HEK293 (cell line): Measurements from ENCODE around the gene SKI.
A peak's percentile ranks its signal among the peaks of the same experiment; 100 is the strongest.

Source experiments
- CTCF ChIA-PET: fragments of 350-600 bp; formaldehyde crosslinking; extraction: SDS; loops from one replicate; lab custom pipeline; 2021; ENCODE audit warnings: antibody characterized with exemption; lab: Yijun Ruan, JAX
- POLR2A ChIA-PET: fragments of 300-600 bp; formaldehyde crosslinking; extraction: SDS; loops from one replicate; lab custom pipeline; 2020; ENCODE audit warnings: antibody characterized with exemption, inconsistent platforms; lab: Yijun Ruan, JAX
- H3K27ac ChIP-seq: fragments of 200-500 bp; sonication (Bioruptor generic); 2 replicates; pipeline ENCODE4 v1.5.1; 2014; ENCODE audit warnings: low read depth, low read length, control low read depth, inconsistent platforms; ENCODE audit errors: extremely low read depth
- H3K36me3 ChIP-seq, 2 experiments: fragments of 200-500 bp in 1 of 2; sonication (Bioruptor generic) in 1 of 2; 1 replicate in 1 of 2; 2 replicates in 1 of 2; pipeline ENCODE4 v1.5.1; 2014 to 2017; ENCODE audit warnings: inconsistent platforms in 2 of 2, low read length in 2 of 2; ENCODE audit not compliant: control insufficient read depth in 2 of 2, insufficient read depth in 1 of 2
- H3K4me1 ChIP-seq: fragments of 200-500 bp; sonication (Bioruptor generic); 2 replicates; pipeline ENCODE4 v1.5.1; 2014; ENCODE audit warnings: mild to moderate bottlenecking, low read length, inconsistent platforms; ENCODE audit not compliant: control insufficient read depth, insufficient read depth
- H3K4me3 ChIP-seq: 2 replicates; pipeline ENCODE4 v1.5.1; 2011; ENCODE audit warnings: low read depth, mild to moderate bottlenecking, control low read depth, low read length, moderate library complexity
- H3K9me3 ChIP-seq: fragments of 200-500 bp; sonication (Bioruptor generic); 2 replicates; pipeline ENCODE4 v1.5.1; 2014; ENCODE audit warnings: low read depth, low read length, inconsistent platforms; ENCODE audit not compliant: control insufficient read depth, insufficient read depth
- ELK4 ChIP-seq: IDR thresholded peaks from 2 replicates; pipeline ENCODE4 v1.6.1; 2011; ENCODE audit warnings: mild to moderate bottlenecking, low read depth, low read length, borderline replicate concordance
- FEZF1 ChIP-seq: fragments of 450-650 bp; formaldehyde crosslinking; IDR thresholded peaks from 2 replicates; pipeline ENCODE4 v1.5.1; 2016; ENCODE audit warnings: missing biosample characterization, missing genetic modification characterization
- GLI4 ChIP-seq: fragments of 450-650 bp; formaldehyde crosslinking; IDR thresholded peaks from 2 replicates; pipeline ENCODE4 v1.5.1; 2016; ENCODE audit warnings: missing biosample characterization, missing genetic modification characterization
- GLIS1 ChIP-seq: fragments of 450-650 bp; formaldehyde crosslinking; IDR thresholded peaks from 2 replicates; pipeline ENCODE4 v1.5.1; 2016; ENCODE audit warnings: missing biosample characterization, missing genetic modification characterization
- KLF1 ChIP-seq: fragments of 450-650 bp; formaldehyde crosslinking; IDR thresholded peaks from 2 replicates; pipeline ENCODE4 v1.5.1; 2016; ENCODE audit warnings: missing biosample characterization, missing genetic modification characterization
- KLF16 ChIP-seq: fragments of 450-650 bp; formaldehyde crosslinking; IDR thresholded peaks from 2 replicates; pipeline ENCODE4 v1.5.1; 2017; ENCODE audit warnings: missing biosample characterization, missing genetic modification characterization
- SETDB1 ChIP-seq: IDR thresholded peaks from one replicate; pipeline ENCODE4 v1.6.1; 2017; ENCODE audit warnings: mild to moderate bottlenecking, low read length, moderate library complexity, mixed read lengths; ENCODE audit not compliant: insufficient read length
- SP7 ChIP-seq: fragments of 450-650 bp; formaldehyde crosslinking; IDR thresholded peaks from 2 replicates; pipeline ENCODE4 v1.5.1; 2016; ENCODE audit warnings: missing biosample characterization, missing genetic modification characterization
- ZIC2 ChIP-seq: fragments of 450-650 bp; formaldehyde crosslinking; IDR thresholded peaks from 2 replicates; pipeline ENCODE4 v1.5.1; 2016; ENCODE audit warnings: missing biosample characterization, missing genetic modification characterization
- ZNF133 ChIP-seq: fragments of 450-650 bp; formaldehyde crosslinking; IDR thresholded peaks from 2 replicates; pipeline ENCODE4 v1.5.1; 2016; ENCODE audit warnings: missing biosample characterization, missing genetic modification characterization
- ZNF169 ChIP-seq: fragments of 450-650 bp; formaldehyde crosslinking; IDR thresholded peaks from 2 replicates; pipeline ENCODE4 v1.5.1; 2016; ENCODE audit warnings: missing biosample characterization, missing genetic modification characterization
- ZNF324 ChIP-seq: fragments of 450-650 bp; formaldehyde crosslinking; IDR thresholded peaks from 2 replicates; pipeline ENCODE4 v1.5.1; 2016; ENCODE audit warnings: missing biosample characterization, missing genetic modification characterization
- ZNF341 ChIP-seq: fragments of 450-650 bp; formaldehyde crosslinking; IDR thresholded peaks from 2 replicates; pipeline ENCODE4; 2016; ENCODE audit warnings: low read depth, missing biosample characterization, missing genetic modification characterization
- ZNF600 ChIP-seq: fragments of 450-650 bp; formaldehyde crosslinking; IDR thresholded peaks from 2 replicates; pipeline ENCODE4 v1.5.1; 2016; ENCODE audit warnings: missing biosample characterization, missing genetic modification characterization
- TF ChIP-seq, protein P1 (sequence below): fragments of 450-650 bp; formaldehyde crosslinking; IDR thresholded peaks from 2 replicates; pipeline ENCODE4 v1.5.1; 2016; ENCODE audit warnings: missing biosample characterization, missing genetic modification characterization, borderline replicate concordance

The SKI gene

DNA sequence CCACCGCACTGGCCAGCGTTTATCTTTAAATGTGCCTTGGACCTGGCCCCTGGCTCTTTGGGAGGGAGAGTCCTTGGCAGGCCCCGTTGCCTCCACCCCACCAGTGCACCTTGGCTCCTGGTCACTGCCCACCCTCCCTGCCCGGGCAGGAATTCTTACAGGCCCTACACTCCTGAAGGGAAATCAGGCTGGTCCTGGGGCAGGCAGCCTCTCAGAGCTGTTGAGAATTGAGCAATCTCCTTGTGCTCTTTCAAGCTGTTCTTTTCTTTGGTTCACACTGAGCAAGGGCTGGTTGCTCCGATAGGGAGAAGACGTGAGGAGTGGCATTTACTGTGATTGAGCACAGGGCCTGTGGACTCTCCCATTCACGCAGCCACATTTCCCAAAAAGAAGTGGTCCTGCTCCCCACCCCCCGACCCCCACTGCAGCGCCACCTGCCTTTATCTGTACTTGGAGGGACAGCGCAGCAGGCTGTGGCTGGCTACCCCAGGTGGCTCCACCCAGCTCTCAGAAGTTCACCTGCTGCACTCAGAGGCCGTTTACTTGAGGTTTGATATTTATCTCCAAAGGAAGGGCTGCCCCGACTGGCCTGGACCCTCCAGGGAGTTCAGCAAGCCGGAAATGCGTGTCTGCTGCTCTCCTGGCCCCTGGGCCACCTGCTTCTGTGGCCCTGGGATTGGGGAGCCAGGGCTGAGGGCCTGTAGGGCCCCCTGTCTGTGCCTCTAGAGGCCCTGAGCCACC, 47.8 kb downstream of the SKI start (continued):
- TF ChIP-seq, protein P1, sequence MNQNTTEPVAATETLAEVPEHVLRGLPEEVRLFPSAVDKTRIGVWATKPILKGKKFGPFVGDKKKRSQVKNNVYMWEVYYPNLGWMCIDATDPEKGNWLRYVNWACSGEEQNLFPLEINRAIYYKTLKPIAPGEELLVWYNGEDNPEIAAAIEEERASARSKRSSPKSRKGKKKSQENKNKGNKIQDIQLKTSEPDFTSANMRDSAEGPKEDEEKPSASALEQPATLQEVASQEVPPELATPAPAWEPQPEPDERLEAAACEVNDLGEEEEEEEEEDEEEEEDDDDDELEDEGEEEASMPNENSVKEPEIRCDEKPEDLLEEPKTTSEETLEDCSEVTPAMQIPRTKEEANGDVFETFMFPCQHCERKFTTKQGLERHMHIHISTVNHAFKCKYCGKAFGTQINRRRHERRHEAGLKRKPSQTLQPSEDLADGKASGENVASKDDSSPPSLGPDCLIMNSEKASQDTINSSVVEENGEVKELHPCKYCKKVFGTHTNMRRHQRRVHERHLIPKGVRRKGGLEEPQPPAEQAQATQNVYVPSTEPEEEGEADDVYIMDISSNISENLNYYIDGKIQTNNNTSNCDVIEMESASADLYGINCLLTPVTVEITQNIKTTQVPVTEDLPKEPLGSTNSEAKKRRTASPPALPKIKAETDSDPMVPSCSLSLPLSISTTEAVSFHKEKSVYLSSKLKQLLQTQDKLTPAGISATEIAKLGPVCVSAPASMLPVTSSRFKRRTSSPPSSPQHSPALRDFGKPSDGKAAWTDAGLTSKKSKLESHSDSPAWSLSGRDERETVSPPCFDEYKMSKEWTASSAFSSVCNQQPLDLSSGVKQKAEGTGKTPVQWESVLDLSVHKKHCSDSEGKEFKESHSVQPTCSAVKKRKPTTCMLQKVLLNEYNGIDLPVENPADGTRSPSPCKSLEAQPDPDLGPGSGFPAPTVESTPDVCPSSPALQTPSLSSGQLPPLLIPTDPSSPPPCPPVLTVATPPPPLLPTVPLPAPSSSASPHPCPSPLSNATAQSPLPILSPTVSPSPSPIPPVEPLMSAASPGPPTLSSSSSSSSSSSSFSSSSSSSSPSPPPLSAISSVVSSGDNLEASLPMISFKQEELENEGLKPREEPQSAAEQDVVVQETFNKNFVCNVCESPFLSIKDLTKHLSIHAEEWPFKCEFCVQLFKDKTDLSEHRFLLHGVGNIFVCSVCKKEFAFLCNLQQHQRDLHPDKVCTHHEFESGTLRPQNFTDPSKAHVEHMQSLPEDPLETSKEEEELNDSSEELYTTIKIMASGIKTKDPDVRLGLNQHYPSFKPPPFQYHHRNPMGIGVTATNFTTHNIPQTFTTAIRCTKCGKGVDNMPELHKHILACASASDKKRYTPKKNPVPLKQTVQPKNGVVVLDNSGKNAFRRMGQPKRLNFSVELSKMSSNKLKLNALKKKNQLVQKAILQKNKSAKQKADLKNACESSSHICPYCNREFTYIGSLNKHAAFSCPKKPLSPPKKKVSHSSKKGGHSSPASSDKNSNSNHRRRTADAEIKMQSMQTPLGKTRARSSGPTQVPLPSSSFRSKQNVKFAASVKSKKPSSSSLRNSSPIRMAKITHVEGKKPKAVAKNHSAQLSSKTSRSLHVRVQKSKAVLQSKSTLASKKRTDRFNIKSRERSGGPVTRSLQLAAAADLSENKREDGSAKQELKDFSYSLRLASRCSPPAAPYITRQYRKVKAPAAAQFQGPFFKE (tag by site-specific recombination) = no peak
- TF ChIP-seq GLIS1 (peak; percentile 63), ZNF133 (tag by site-specific recombination) (no peak), KLF16 (tag by site-specific recombination) (no peak), SP7 (tag by site-specific recombination) (no peak), ZIC2 (tag by site-specific recombination) (peak; percentile 62), ZNF341 (tag by site-specific recombination) (peak; percentile 81), ZNF324 (tag by site-specific recombination) (no peak), FEZF1 (tag by site-specific recombination) (peak; percentile 65)

GRCh38 chr1:2276803-2277580, 48.9 kb downstream of the SKI start:
- Histone ChIP-seq H3K27ac (0 out of 2 replicates have a peak overlapping the region, but pooled peaks have one; percentile 25), H3K4me3 (no peak overlapping the region), H3K9me3 (no peaks in the 10 kb centered on the region), H3K36me3 (peaks cover 0 to 28% of the 10 kb centered on the region in 2 experiments; a peak in 2 of 3 replicates)
- no peak for TF ChIP-seq ELK4
- TF ChIP-seq ZNF600 = 0 out of 2 replicates have a peak, but pooled peaks have one; percentile 25
- TF ChIP-seq ZNF169 (tag by site-specific recombination) = no peak
- TF ChIP-seq GLI4 (tag by site-specific recombination) = no peak
- TF ChIP-seq SETDB1 = peak; percentile 52
- TF ChIP-seq KLF1 (tag by site-specific recombination) = peak; percentile 52
- TF ChIP-seq, all 188 proteins: peak for 3
- ChIA-PET POLR2A (no interaction called here), CTCF (no interaction called here)
- peaks cover 8% of the 10 kb centered on the region for H3K4me1 ChIP-seq
